Esophagus (tissue), 2 donors: ENCODE measurements around the gene ACTBL2. TPM values are rescaled to one million over a fixed set of nuclear protein-coding genes. Genes with fewer than 3 reads are reported as not detected.

ENCODE experiments used
- H3K27ac ChIP-seq, 2 donors: one replicate each; pipeline ENCODE4 v1.5.1; 2013; ENCODE audit warnings: low read depth in 2 of 2, mild to moderate bottlenecking in 2 of 2, inconsistent platforms in 1 of 2, low read length in 1 of 2, moderate library complexity in 1 of 2
- H3K27me3 ChIP-seq, 2 donors: one replicate each; pipeline ENCODE4 v1.6.1; 2013; ENCODE audit warnings: low read length in 2 of 2, control low read depth in 1 of 2, mild to moderate bottlenecking in 1 of 2; ENCODE audit not compliant: insufficient read depth in 2 of 2, control insufficient read depth in 1 of 2
- H3K36me3 ChIP-seq, 2 donors: one replicate each; pipeline ENCODE4 v1.6.1; 2013; ENCODE audit warnings: low read length in 1 of 2; ENCODE audit not compliant: control insufficient read depth in 2 of 2, insufficient read depth in 2 of 2
- H3K4me1 ChIP-seq, 2 donors: one replicate each; pipeline ENCODE4 v1.6.1; 2013; ENCODE audit warnings: low read length in 1 of 2; ENCODE audit not compliant: control insufficient read depth in 2 of 2, insufficient read depth in 2 of 2
- H3K4me3 ChIP-seq, 2 donors: one replicate each; pipeline ENCODE4 v1.5.1; 2013; ENCODE audit warnings: low read length in 2 of 2, mild to moderate bottlenecking in 2 of 2, low read depth in 1 of 2, moderate library complexity in 1 of 2
- H3K9me3 ChIP-seq, 2 donors: one replicate each; pipeline ENCODE4 v1.6.1; 2013; ENCODE audit warnings: mild to moderate bottlenecking in 2 of 2, low read depth in 1 of 2, low read length in 1 of 2, moderate library complexity in 1 of 2; ENCODE audit not compliant: control insufficient read depth in 2 of 2, insufficient read depth in 1 of 2
- WGBS, 2 donors: extraction: QIAGEN DNeasy Blood & Tissue Kit; methylation state at CpG; one replicate each; pipeline ENCODE4 v1.1.7; 2013; 5-methylcytosine and 5-hydroxymethylcytosine counted together
- polyA plus RNA-seq, 2 donors: library from polyadenylated mRNA; stranded (reverse); fragments of 200-250 nt; gene quantifications; one replicate each; pipeline ENCODE4 v1.2.3, GENCODE V29; 2013
- donor health status: healthy with polysubstance abuse.
- donor health status: Bipolar disorder and iron deficiency.

ACTBL2 gene
- polyA plus RNA-seq, 2 donors = not detected

DNA sequence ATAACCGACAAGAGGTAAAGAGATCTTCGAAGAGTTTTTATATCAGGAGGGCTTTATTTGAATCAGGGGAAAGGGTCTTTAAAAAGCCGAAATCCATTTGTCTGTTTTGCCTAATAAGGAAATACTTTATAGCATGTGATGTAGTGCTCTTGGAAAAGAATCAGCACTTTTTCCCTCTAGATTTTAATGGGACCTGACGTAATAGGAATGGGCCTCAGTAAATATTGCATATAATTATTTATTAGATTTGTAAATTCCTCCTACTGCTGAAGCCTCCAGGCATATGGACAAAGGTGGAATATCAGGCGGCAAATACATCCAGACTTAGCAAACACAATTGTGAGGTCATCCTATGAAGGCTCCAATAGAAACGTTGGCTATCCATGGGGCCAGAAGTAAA lies 50.9 kb downstream of the ACTBL2 start:
- Histone ChIP-seq H3K36me3 (no peaks in the 10 kb centered on the region), H3K4me3 (no peak overlapping the region), H3K27ac (no peak overlapping the region), H3K27me3 (no peaks in the 10 kb centered on the region), H3K9me3 (no peaks in the 10 kb centered on the region), H3K4me1 (no peaks in the 10 kb centered on the region)
- WGBS, 2 donors = 75 to 89% methylated on average over 6 of the region's 6 CpGs
